OCI-LY3 (cell line): ENCODE results near the gene ZRANB1.

Experiments used
- CTCF ChIP-seq: fragments of 200-600, 300-600 bp; sonication (generic); IDR thresholded peaks from 2 replicates; pipeline ENCODE4 v1.5.1; 2014; ENCODE audit warnings: antibody characterized with exemption, low read length, low read depth
- EZH2phosphoT487 ChIP-seq: fragments of 200-600 bp; shearing (Covaris generic); IDR thresholded peaks from 2 replicates; pipeline ENCODE4 v1.6.1; 2018; ENCODE audit warnings: antibody characterized with exemption, mixed run types, low read depth

DNA sequence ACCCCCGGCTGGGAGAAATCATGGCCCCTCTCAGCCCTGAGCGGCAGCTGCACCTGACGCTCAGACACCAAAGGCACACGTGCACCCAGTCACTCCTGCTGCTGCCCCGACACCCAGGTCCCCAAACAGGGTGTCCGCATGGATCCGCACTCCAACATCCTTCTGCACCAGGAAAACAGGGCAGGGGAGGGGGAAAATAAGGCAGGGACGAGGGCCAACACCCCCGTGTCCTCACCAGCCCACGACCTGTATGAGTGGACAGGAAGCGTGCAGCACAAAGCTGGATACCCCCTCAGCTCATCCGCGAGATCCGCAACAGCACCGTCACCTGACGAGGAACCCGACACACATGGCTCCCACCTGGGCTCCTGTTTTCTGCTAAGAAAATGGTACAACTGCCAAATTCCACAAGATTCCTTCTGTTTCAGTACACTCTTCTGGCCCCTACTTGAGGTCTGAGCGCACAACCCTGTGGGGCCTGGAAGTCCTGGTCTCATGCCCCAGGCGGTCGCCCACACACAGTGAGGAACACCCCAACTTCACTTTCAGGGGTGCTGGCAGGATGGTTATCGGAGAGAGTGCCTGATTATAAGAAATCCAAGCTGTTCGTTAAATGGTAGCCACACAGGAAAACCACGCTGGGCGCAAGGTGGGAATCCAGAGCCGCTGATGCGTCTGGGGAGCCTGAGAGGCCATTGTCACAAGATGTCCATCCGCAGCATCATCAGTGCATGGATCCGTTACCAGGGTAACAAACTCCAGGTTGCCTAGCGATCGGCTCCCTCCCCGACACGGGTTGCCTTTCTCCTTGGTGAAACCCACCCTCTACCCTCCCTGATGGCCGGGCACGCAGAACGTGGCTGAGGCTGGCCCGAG is 63.6 kb downstream of the ZRANB1 start:
- TF ChIP-seq CTCF (no peak), EZH2phosphoT487 (no peak)
